SK-N-SH treated with all-trans-retinoic acid at 6 μM for 48 hours (cell line): ENCODE measurements around the gene EXOC7.

Experiments used
- ATAC-seq: fragments of 200-7000 bp; cut with Tn5 transposase; 3 replicates; pipeline ENCODE4 v1.9.1; 2020; ENCODE audit warnings: mild to moderate bottlenecking, moderate library complexity
- ARNTL ChIP-seq: fragments of 450-650 bp; formaldehyde crosslinking; IDR thresholded peaks from 2 replicates; pipeline ENCODE4 v1.5.0; 2020; ENCODE audit warnings: low read depth, mild to moderate bottlenecking, moderate library complexity, borderline replicate concordance
- BACH2 ChIP-seq: fragments of 250-450 bp; sonication (Bioruptor Pico); IDR thresholded peaks from 2 replicates; pipeline ENCODE4 v1.9.0; 2021; ENCODE audit warnings: mild to moderate bottlenecking, borderline replicate concordance
- CSDC2 ChIP-seq: fragments of 250-450 bp; sonication (Bioruptor Pico); IDR thresholded peaks from 2 replicates; pipeline ENCODE4 v1.5.0; 2020; ENCODE audit warnings: mild to moderate bottlenecking, moderate library complexity
- ESRRG ChIP-seq: fragments of 250-450 bp; sonication (Bioruptor Pico); IDR thresholded peaks from 2 replicates; pipeline ENCODE4 v1.6.1; 2021; ENCODE audit warnings: mild to moderate bottlenecking
- GLIS3 ChIP-seq: fragments of 250-450 bp; sonication (Bioruptor Pico); IDR thresholded peaks from 2 replicates; pipeline ENCODE4 v1.5.0; 2020; ENCODE audit warnings: mild to moderate bottlenecking, moderate library complexity
- OSR1 ChIP-seq: fragments of 250-450 bp; sonication (Bioruptor Pico); IDR thresholded peaks from 2 replicates; pipeline ENCODE4 v1.8.0; 2022; ENCODE audit warnings: moderate library complexity, mild to moderate bottlenecking, inconsistent platforms
- RARB ChIP-seq: fragments of 250-450 bp; sonication (Bioruptor Pico); IDR thresholded peaks from 2 replicates; pipeline ENCODE4 v1.8.0; 2021; ENCODE audit warnings: mild to moderate bottlenecking, moderate library complexity
- SNAI2 ChIP-seq: fragments of 250-450 bp; sonication (Bioruptor Pico); IDR thresholded peaks from 2 replicates; pipeline ENCODE4 v1.5.0; 2020; ENCODE audit warnings: mild to moderate bottlenecking, moderate library complexity
- TCF4 ChIP-seq: fragments of 250-450 bp; sonication (Bioruptor Pico); IDR thresholded peaks from 2 replicates; pipeline ENCODE4 v1.8.0; 2021; ENCODE audit warnings: mild to moderate bottlenecking, moderate library complexity, borderline replicate concordance
- TOX ChIP-seq: fragments of 250-450 bp; sonication (Bioruptor Pico); IDR thresholded peaks from 2 replicates; pipeline ENCODE4 v1.8.0; 2021; ENCODE audit warnings: mild to moderate bottlenecking, moderate library complexity, borderline replicate concordance
- ZC3H10 ChIP-seq: fragments of 250-450 bp; sonication (Bioruptor Pico); IDR thresholded peaks from 2 replicates; pipeline ENCODE4 v1.5.1; 2021; ENCODE audit warnings: mild to moderate bottlenecking, moderate library complexity
- ZFP3 ChIP-seq: fragments of 250-450 bp; sonication (Bioruptor Pico); IDR thresholded peaks from 2 replicates; pipeline ENCODE4 v1.5.0; 2020; ENCODE audit warnings: mild to moderate bottlenecking, moderate library complexity
- ZFP30 ChIP-seq: fragments of 450-650 bp; formaldehyde crosslinking; IDR thresholded peaks from 2 replicates; pipeline ENCODE4 v1.5.0; 2022; ENCODE audit warnings: mild to moderate bottlenecking, moderate library complexity
- ZNF565 ChIP-seq: fragments of 450-650 bp; formaldehyde crosslinking; conservative IDR thresholded peaks from 2 replicates; pipeline ENCODE4 v1.5.0; 2020; ENCODE audit warnings: low read depth, mild to moderate bottlenecking, moderate library complexity
- ZNF70 ChIP-seq: fragments of 450-650 bp; formaldehyde crosslinking; IDR thresholded peaks from 2 replicates; pipeline ENCODE4 v1.5.0; 2020; ENCODE audit warnings: mild to moderate bottlenecking, moderate library complexity
- ZNF8 ChIP-seq: fragments of 450-650 bp; formaldehyde crosslinking; IDR thresholded peaks from 2 replicates; pipeline ENCODE4 v1.5.0; 2020; ENCODE audit warnings: mild to moderate bottlenecking, moderate library complexity
- TF ChIP-seq, protein P1 (sequence below): fragments of 250-450 bp; sonication (Bioruptor Pico); IDR thresholded peaks from 2 replicates; pipeline ENCODE4 v1.5.0; 2020; ENCODE audit warnings: mild to moderate bottlenecking, moderate library complexity
- TF ChIP-seq, protein P2 (sequence below): fragments of 250-450 bp; sonication (Bioruptor Pico); IDR thresholded peaks from 2 replicates; pipeline ENCODE4 v1.5.1; 2021; ENCODE audit warnings: mild to moderate bottlenecking, moderate library complexity
- TF ChIP-seq, protein P3 (sequence below): fragments of 250-450 bp; sonication (Bioruptor Pico); IDR thresholded peaks from 2 replicates; pipeline ENCODE4 v1.5.1; 2020; ENCODE audit warnings: low read depth, mild to moderate bottlenecking, moderate library complexity

Gene EXOC7

DNA sequence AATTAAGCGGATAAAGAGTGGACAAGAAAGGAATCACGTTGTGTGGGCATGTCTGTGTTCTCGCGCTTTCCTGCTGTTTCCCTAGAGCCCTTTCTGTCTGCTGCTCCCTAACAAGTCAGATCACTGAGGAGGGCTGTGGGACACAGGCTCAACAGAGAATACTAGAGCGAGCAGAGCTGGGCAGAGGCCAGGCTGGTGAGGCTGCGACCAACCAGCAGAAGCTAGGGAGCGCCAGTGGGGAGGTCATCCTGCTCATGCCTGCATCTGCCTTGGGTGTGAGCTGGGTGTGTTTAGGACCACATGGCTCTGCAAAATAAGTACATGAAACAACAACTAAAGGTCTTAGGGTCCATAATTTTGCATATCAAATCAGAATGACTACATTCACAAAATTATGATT is 49.0 kb upstream of the EXOC7 start:
- TF ChIP-seq ESRRG (CRISPR knock-in tag): no peak
- TF ChIP-seq TOX: no peak
- TF ChIP-seq, protein P1, sequence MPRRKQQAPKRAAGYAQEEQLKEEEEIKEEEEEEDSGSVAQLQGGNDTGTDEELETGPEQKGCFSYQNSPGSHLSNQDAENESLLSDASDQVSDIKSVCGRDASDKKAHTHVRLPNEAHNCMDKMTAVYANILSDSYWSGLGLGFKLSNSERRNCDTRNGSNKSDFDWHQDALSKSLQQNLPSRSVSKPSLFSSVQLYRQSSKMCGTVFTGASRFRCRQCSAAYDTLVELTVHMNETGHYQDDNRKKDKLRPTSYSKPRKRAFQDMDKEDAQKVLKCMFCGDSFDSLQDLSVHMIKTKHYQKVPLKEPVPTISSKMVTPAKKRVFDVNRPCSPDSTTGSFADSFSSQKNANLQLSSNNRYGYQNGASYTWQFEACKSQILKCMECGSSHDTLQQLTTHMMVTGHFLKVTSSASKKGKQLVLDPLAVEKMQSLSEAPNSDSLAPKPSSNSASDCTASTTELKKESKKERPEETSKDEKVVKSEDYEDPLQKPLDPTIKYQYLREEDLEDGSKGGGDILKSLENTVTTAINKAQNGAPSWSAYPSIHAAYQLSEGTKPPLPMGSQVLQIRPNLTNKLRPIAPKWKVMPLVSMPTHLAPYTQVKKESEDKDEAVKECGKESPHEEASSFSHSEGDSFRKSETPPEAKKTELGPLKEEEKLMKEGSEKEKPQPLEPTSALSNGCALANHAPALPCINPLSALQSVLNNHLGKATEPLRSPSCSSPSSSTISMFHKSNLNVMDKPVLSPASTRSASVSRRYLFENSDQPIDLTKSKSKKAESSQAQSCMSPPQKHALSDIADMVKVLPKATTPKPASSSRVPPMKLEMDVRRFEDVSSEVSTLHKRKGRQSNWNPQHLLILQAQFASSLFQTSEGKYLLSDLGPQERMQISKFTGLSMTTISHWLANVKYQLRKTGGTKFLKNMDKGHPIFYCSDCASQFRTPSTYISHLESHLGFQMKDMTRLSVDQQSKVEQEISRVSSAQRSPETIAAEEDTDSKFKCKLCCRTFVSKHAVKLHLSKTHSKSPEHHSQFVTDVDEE: no peak
- TF ChIP-seq, protein P2, sequence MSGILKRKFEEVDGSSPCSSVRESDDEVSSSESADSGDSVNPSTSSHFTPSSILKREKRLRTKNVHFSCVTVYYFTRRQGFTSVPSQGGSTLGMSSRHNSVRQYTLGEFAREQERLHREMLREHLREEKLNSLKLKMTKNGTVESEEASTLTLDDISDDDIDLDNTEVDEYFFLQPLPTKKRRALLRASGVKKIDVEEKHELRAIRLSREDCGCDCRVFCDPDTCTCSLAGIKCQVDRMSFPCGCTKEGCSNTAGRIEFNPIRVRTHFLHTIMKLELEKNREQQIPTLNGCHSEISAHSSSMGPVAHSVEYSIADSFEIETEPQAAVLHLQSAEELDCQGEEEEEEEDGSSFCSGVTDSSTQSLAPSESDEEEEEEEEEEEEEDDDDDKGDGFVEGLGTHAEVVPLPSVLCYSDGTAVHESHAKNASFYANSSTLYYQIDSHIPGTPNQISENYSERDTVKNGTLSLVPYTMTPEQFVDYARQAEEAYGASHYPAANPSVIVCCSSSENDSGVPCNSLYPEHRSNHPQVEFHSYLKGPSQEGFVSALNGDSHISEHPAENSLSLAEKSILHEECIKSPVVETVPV (CRISPR knock-in tag): no peak
- no peak for TF ChIP-seq ARNTL (CRISPR knock-in tag)
- no peak for TF ChIP-seq CSDC2 (CRISPR knock-in tag)
- TF ChIP-seq ZNF565 (CRISPR knock-in tag): no peak
- no peak for TF ChIP-seq ZNF70
- no peak for TF ChIP-seq ZC3H10 (CRISPR knock-in tag)
- TF ChIP-seq TCF4 (CRISPR knock-in tag): no peak
- no peak for TF ChIP-seq OSR1
- TF ChIP-seq SNAI2: no peak
- no peak for TF ChIP-seq ZNF8
- no peak for TF ChIP-seq ZFP3 (CRISPR knock-in tag)
- no peak for TF ChIP-seq ZFP30
- no peak for TF ChIP-seq BACH2
- TF ChIP-seq, protein P3, sequence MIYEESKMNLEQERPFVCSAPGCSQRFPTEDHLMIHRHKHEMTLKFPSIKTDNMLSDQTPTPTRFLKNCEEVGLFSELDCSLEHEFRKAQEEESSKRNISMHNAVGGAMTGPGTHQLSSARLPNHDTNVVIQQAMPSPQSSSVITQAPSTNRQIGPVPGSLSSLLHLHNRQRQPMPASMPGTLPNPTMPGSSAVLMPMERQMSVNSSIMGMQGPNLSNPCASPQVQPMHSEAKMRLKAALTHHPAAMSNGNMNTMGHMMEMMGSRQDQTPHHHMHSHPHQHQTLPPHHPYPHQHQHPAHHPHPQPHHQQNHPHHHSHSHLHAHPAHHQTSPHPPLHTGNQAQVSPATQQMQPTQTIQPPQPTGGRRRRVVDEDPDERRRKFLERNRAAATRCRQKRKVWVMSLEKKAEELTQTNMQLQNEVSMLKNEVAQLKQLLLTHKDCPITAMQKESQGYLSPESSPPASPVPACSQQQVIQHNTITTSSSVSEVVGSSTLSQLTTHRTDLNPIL (CRISPR knock-in tag): no peak
- no peak for TF ChIP-seq RARB (CRISPR knock-in tag)
- ATAC-seq: no peak

DNA sequence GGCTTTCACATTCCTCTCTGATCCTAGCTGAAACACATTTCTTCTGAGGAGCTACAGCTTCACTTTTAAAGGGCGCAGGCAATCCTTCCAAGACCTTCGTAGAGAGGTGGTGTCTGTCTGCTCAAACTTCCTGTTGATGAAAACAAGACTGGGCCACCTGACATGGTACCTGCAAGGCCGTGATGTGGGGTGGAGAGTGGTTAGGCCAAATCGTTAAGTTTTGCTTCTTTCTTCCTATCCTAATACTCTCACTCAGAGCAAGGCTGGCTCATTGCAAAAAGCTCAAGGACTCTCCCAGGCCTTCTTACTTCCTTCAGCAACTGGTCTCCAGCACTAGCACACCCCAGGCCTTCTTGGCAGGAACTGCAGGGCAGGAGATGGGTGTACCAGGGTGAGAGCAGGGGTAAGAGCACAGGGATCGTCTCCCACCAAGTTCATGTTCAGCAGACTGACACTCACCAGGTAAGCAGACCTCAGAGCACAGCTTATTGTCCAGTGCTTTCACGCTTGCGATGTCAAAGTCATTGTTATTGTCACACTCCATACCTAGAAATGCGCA is 48.4 kb upstream of the EXOC7 start:
- TF ChIP-seq ZFP30 (no peak), ZNF565 (CRISPR knock-in tag) (no peak), ARNTL (CRISPR knock-in tag) (no peak), GLIS3 (CRISPR knock-in tag) (no peak)
- TF ChIP-seq, protein P3 (CRISPR knock-in tag): no peak
- TF ChIP-seq, all 23 proteins: peak for 0
- ATAC-seq: no peak

DNA sequence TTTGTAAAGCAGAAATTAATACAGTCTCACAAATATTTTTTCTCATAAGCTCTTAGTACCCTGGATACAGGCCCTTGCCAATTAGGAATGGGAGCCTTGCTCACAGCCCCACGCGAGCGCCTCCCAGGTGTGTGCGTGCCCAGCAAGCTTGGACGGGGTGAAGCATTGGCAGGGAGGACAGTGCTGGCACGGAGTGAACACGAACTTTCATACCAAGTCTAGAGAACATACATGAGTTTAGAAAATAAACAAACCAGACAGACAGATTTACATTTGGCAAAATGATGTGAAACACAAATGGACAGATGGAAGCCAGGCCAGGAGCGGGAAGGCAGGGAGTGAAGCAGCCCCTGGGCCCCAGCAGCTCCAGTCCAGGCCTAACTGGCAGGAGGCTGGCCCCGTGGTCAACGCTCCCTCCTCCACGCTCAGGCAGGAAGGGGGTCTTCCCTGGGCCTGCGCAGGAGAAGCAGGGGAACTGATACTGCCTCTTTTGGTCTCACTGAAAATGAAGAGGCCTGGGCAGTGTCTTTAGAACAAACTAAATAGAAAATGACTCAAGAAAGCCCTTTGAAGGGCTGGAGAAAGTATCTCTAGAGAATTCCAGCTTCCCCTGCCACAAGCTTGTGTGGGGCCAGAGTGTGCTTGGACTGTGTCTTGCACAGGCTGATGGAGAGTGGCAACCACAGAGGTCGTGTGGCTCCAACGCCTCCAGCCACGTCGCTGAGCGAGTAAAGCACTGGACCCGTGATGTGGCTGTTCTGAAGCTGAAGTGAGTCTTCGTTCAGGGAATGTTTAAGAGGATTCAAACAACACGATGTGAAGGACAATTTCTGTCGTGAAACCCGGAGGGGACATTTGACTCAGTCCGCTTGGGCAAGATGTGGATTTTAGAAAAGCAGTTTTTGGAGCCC is 47.4 kb upstream of the EXOC7 start:
- ATAC-seq: no peak
- TF ChIP-seq, protein P1: no peak
- TF ChIP-seq TOX (no peak), TCF4 (CRISPR knock-in tag) (no peak), ZFP30 (no peak)
